Measurements from ENCODE around the gene C11orf24.

DNA sequence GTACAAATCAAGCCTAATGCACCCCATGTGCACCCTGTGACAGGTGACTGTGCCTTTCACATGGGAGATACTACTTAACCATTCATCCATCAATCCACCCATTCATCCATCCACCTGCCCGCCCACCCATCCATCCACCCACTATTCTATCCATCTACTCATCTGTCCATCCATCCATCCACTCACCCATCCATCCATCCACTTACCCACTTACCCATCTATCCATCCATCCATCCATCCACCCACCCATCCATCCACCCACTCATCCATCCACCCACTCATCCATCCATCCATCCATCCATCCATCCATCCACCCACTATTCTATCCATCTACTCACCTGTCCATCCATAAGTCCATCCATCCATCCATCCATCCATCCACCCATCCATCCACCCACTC, 7.5 kb downstream of the C11orf24 start:
- TF ChIP-seq, protein P1, sequence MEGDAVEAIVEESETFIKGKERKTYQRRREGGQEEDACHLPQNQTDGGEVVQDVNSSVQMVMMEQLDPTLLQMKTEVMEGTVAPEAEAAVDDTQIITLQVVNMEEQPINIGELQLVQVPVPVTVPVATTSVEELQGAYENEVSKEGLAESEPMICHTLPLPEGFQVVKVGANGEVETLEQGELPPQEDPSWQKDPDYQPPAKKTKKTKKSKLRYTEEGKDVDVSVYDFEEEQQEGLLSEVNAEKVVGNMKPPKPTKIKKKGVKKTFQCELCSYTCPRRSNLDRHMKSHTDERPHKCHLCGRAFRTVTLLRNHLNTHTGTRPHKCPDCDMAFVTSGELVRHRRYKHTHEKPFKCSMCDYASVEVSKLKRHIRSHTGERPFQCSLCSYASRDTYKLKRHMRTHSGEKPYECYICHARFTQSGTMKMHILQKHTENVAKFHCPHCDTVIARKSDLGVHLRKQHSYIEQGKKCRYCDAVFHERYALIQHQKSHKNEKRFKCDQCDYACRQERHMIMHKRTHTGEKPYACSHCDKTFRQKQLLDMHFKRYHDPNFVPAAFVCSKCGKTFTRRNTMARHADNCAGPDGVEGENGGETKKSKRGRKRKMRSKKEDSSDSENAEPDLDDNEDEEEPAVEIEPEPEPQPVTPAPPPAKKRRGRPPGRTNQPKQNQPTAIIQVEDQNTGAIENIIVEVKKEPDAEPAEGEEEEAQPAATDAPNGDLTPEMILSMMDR (IDR thresholded peaks at IDR 0.05; ENCODE audit: control extremely low read depth in 1 of 3, insufficient read depth in 1 of 3, low read depth in 1 of 3, low read length in 3 of 3): no peak
- TF ChIP-seq EP300 (IDR thresholded peaks at IDR 0.05; ENCODE audit: borderline replicate concordance in 1 of 2, low read depth in 2 of 2, low read length in 2 of 2) (no peak), CEBPB (IDR thresholded peaks at IDR 0.05; ENCODE audit: low read depth, low read length) (no peak), CREB1 (IDR thresholded peaks at IDR 0.05) (no peak)
- TF ChIP-seq, protein P2, sequence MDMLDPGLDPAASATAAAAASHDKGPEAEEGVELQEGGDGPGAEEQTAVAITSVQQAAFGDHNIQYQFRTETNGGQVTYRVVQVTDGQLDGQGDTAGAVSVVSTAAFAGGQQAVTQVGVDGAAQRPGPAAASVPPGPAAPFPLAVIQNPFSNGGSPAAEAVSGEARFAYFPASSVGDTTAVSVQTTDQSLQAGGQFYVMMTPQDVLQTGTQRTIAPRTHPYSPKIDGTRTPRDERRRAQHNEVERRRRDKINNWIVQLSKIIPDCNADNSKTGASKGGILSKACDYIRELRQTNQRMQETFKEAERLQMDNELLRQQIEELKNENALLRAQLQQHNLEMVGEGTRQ (IDR thresholded peaks at IDR 0.05; ENCODE audit: low read length): no peak
